DND-41 (cell line): ENCODE results near the gene RAET1E.
"Not testable (repeated sequence)": the region's sequence is repeated elsewhere in the genome, so short reads cannot be mapped to it uniquely, and the experiment has no call there.

Experiments used
- ATAC-seq: fragments of 200-7000 bp; cut with Tn5 transposase; 3 replicates; pipeline ENCODE4 v1.9.1; 2021; ENCODE audit warnings: low read depth; ENCODE audit not compliant: insufficient read depth
- DNase-seq: peaks from one replicate; pipeline ENCODE4 v3.0.0-alpha.2; 2020
- H2AFZ ChIP-seq: 2 replicates; pipeline ENCODE4 v1.6.0; 2012; ENCODE audit warnings: low read depth, low read length
- H3K27ac ChIP-seq: 2 replicates; pipeline ENCODE4 v1.5.1; 2012; ENCODE audit warnings: low read length, inconsistent platforms
- H3K27me3 ChIP-seq: fragments of 200-600 bp; sonication (generic); 2 replicates; pipeline ENCODE4 v1.6.0; 2012; ENCODE audit warnings: low read length, mild to moderate bottlenecking, inconsistent platforms; ENCODE audit not compliant: insufficient read depth, poor library complexity
- H3K36me3 ChIP-seq: 2 replicates; pipeline ENCODE4 v1.5.1; 2012; ENCODE audit warnings: low read length, inconsistent platforms; ENCODE audit not compliant: insufficient read depth
- H3K4me1 ChIP-seq: 2 replicates; pipeline ENCODE4 v1.5.1; 2012; ENCODE audit warnings: mild to moderate bottlenecking, low read length; ENCODE audit not compliant: insufficient read depth
- H3K4me2 ChIP-seq: 2 replicates; pipeline ENCODE4 v1.6.0; 2012; ENCODE audit warnings: mild to moderate bottlenecking, moderate library complexity, low read length, inconsistent platforms; ENCODE audit not compliant: insufficient read depth
- H3K4me3 ChIP-seq, 2 experiments: fragments of 200-600 bp in 1 of 2; shearing (Covaris generic) in 1 of 2; 2 replicates each; pipeline ENCODE4 v1.5.1; 2012 to 2016; ENCODE audit warnings: inconsistent platforms in 2 of 2, low read length in 2 of 2, mild to moderate bottlenecking in 2 of 2, low read depth in 1 of 2, moderate library complexity in 1 of 2
- H3K79me2 ChIP-seq: 2 replicates; pipeline ENCODE4 v1.6.0; 2012; ENCODE audit warnings: low read length, inconsistent platforms; ENCODE audit not compliant: insufficient read depth
- H3K9ac ChIP-seq: 2 replicates; pipeline ENCODE4 v1.6.0; 2012; ENCODE audit warnings: low read depth, mild to moderate bottlenecking, inconsistent platforms, low read length, moderate library complexity
- H3K9me3 ChIP-seq: 2 replicates; pipeline ENCODE4 v1.5.1; 2012; ENCODE audit warnings: low read length, moderate library complexity, mild to moderate bottlenecking, inconsistent platforms; ENCODE audit not compliant: insufficient read depth, severe bottlenecking
- H4K20me1 ChIP-seq: 2 replicates; pipeline ENCODE4 v1.6.0; 2012; ENCODE audit warnings: low read length; ENCODE audit not compliant: insufficient read depth
- EZH2 ChIP-seq: IDR thresholded peaks from 3 replicates; pipeline ENCODE4 v1.6.1; 2012; ENCODE audit warnings: borderline replicate concordance, low read depth, mild to moderate bottlenecking, moderate library complexity, low read length, inconsistent platforms; ENCODE audit not compliant: severe bottlenecking
- TF ChIP-seq, protein P1 (sequence below): IDR thresholded peaks from 2 replicates; pipeline ENCODE4 v1.5.1; 2012; ENCODE audit warnings: borderline replicate concordance, low read length, moderate library complexity, mild to moderate bottlenecking; ENCODE audit not compliant: poor library complexity, severe bottlenecking; ENCODE audit errors: extremely low read depth

RAET1E gene

DNA sequence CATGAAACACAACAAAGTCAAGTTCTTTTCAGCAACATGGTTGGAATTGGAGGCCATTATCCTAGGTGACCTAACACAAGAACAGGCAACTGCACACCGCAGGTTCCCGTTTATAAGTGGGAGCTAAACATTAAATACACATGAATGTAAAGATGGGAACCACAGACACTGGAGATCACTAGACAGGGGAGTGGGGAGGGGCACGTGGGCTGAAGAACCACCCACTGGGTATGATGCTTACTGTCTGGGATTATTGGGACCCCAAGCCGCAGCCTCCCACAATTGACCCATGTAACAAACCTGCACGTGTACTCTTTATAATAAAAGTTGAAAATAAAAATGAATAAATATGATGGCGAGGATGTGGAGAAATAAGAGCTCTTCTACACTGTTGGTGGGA lies 33.6 kb upstream of the RAET1E start:
- H3K4me3 ChIP-seq = no peak overlapping the region
- no peaks in the 10 kb centered on the region for H3K9me3 ChIP-seq
- no peaks in the 10 kb centered on the region for H3K79me2 ChIP-seq
- no peaks in the 10 kb centered on the region for H3K36me3 ChIP-seq
- H3K4me2 ChIP-seq = no peak overlapping the region
- H2AFZ ChIP-seq = no peak overlapping the region
- H3K27me3 ChIP-seq = peaks cover 31% of the 10 kb centered on the region
- ATAC-seq = no peak
- TF ChIP-seq EZH2 = no peak
- TF ChIP-seq, protein P1, sequence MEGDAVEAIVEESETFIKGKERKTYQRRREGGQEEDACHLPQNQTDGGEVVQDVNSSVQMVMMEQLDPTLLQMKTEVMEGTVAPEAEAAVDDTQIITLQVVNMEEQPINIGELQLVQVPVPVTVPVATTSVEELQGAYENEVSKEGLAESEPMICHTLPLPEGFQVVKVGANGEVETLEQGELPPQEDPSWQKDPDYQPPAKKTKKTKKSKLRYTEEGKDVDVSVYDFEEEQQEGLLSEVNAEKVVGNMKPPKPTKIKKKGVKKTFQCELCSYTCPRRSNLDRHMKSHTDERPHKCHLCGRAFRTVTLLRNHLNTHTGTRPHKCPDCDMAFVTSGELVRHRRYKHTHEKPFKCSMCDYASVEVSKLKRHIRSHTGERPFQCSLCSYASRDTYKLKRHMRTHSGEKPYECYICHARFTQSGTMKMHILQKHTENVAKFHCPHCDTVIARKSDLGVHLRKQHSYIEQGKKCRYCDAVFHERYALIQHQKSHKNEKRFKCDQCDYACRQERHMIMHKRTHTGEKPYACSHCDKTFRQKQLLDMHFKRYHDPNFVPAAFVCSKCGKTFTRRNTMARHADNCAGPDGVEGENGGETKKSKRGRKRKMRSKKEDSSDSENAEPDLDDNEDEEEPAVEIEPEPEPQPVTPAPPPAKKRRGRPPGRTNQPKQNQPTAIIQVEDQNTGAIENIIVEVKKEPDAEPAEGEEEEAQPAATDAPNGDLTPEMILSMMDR = no peak
- H3K27ac ChIP-seq = no peak overlapping the region
- H3K9ac ChIP-seq = no peak overlapping the region
- H3K4me1 ChIP-seq = no peaks in the 10 kb centered on the region
- DNase-seq = no peak
- H4K20me1 ChIP-seq = no peaks in the 10 kb centered on the region

DNA sequence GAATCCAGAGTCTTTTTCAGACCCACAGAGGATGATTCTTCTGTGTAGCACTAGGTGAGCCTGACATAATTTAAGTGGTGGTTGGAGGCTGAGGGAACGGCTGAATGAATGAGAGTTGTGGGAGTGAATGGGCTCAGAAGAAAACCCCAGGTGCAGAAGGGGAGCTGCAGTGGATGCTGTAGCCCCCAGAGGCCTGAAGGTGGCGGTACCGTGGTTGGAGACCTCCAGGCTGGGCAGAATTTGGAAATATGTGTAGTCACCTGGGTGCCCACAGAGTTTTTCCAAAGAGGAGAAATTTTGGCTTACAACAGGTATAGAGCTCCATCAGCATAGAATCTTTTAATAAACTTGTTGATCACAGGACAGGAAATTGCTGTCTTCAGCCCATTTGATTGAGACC lies 31.5 kb upstream of the RAET1E start:
- Histone ChIP-seq H4K20me1 (no peaks in the 10 kb centered on the region; the same call in 1 of the 2 replicates), H3K9me3 (no peaks in the 10 kb centered on the region), H2AFZ (no peak overlapping the region), H3K4me2 (no peak overlapping the region), H3K4me3 (no peak overlapping the region), H3K9ac (no peak overlapping the region), H3K4me1 (peaks cover 7% of the 10 kb centered on the region; the same call in 1 of the 2 replicates), H3K27ac (no peak overlapping the region), H3K79me2 (no peaks in the 10 kb centered on the region), H3K27me3 (peaks cover 40% of the 10 kb centered on the region), H3K36me3 (no peaks in the 10 kb centered on the region)
- ATAC-seq (peak; percentile 42; the same call in 1 of the 3 replicates), DNase-seq (peak; percentile 23)
- TF ChIP-seq, protein P1 = peak; percentile 54
- TF ChIP-seq EZH2 = no peak

DNA sequence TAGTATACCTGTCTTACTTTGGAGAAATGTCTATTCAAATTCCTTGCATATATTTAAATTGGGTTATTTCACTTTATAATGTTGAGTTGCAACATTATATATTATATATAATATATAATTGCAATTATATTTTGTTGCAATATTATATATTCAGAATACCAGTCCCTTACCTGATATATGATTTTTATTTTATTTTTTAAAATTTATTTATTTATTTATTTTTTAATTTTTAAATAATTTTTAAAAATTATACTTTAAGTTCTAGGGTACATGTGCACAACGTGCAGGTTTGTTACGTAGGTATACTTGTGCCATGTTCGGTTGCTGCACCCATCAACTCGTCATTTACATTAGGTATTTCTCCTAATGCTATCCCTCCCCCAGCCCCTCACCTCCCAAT lies 29.1 kb upstream of the RAET1E start:
- ATAC-seq, H3K9me3 ChIP-seq, H3K36me3 ChIP-seq, H3K79me2 ChIP-seq, H4K20me1 ChIP-seq, H3K27ac ChIP-seq, H2AFZ ChIP-seq, H3K4me2 ChIP-seq, DNase-seq, H3K4me1 ChIP-seq, H3K9ac ChIP-seq, H3K4me3 ChIP-seq: not testable (repeated sequence)
- H3K27me3 ChIP-seq = peaks cover 45% of the 10 kb centered on the region

DNA sequence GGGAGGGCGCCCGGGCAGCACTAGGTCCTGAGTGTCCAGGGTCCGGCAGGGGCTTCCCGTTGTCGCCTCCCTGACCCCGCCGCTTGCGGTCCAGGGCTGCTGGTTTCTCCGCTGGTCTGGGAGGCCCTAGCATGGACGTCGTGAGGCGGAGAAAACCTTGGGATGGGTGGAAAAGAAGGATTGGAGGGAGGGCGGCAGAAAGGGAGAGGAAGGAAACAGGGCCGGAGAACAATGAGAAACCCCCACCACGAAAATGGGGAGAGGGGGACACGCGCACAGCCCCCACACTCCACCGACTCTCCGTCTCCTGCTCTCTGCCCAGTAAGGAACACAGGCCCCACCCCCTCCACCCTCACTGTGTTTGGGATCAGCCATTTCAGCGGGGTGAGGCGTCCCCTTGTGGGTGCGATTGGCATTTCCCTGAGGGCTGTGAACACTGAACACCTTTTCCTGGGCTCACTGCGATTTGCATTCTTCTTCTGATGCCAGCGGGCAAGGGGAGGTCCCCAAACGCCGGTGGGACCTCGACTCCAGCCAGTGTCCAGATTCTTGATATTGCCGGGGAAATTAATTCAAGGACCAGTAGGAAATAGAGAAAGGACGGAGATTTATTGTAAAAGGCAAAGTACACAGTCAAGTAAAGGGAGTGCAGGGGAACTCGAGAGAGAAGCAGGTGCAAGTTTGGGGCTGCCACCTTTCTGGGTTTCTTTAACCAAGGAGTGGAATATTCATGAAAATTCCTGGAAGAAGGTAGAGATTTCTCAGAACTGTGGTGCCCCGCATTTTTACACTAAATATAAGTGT lies 28.3 kb upstream of the RAET1E start:
- Histone ChIP-seq H3K79me2 (no peaks in the 10 kb centered on the region), H3K9ac (no peak overlapping the region), H3K36me3 (no peaks in the 10 kb centered on the region), H3K27me3 (peaks cover 39% of the 10 kb centered on the region), H3K27ac (no peak overlapping the region), H3K4me2 (peak overlapping the region; percentile 51), H4K20me1 (no peaks in the 10 kb centered on the region; the same call in 1 of the 2 replicates), H3K9me3 (no peaks in the 10 kb centered on the region), H2AFZ (peak overlapping the region; percentile 33; the same call in 1 of the 2 replicates), H3K4me1 (peaks cover 7% of the 10 kb centered on the region; the same call in 1 of the 2 replicates), H3K4me3 (no peak overlapping the region; a peak in 1 of 4 replicates)
- peak; percentile 92 for ATAC-seq
- TF ChIP-seq, protein P1 = peak; percentile 85
- TF ChIP-seq EZH2 = peak; percentile 43
- DNase-seq = peak; percentile 75
